AG20443 (cell line): ENCODE data around the gene CPVL.

Experiments used
- DNase-seq: peaks from one replicate; pipeline ENCODE4 v3.0.0; 2012; ENCODE audit warnings: low spot score, mixed read lengths

CPVL gene

DNA sequence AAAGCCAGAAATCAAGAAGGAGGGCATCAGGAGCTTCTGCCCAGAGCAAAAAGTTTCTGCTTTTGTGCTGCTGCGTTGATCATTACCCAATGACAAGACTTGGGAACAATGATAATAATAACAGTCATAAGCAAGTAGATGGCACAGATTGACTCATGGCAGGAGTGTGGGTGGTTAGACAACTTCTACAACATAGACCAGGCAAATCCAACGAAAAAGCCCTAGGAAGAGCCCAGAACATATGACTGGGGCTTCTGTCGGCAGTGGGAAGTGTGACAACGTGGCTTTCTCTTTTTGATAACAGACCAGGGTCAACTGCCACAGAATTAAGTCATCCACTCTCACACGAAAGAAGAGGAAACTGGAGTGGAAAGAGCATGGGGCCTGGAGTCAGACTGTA, 102.8 kb downstream of the CPVL start:
- no peak for DNase-seq

DNA sequence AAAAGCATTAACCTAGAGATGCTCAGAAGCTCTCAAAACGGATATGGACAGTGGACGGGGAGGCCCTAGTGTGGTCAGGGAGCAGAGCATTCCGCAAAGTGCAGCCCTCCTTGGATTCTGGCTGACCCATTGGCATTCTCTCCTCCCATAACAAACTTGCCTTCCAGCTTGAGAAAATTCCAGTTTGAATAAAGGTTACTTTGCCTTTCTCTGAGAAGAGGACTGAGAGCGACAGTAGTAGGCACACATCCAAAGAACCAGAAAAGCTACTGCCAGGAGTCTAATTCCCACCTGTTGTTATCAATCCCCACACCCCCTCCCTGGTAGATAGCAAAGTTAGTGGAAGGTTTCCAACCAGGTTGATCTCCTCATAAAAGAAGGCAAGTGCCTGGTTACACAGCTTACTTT, 103.5 kb downstream of the CPVL start:
- DNase-seq = no peak

DNA sequence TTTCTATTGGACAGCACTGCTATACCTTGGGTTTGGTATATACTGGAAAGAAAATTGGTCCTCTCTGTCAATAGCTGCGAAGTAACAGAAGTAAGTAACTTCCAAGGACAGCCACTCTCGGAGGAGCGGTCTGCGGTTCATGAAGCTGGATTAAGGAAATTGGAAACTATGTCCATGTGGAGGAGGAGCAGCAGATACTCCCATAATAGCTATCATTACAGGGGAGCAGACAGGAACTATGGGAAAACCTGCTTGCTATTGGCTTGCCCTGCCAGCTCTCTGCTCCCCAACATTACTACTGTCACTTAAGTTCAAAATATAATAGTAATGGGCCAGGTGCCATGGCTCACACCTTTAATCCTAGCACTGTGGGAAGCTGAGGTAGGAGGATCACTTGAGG, 104.3 kb downstream of the CPVL start:
- DNase-seq = no peak

- no peak for DNase-seq
Observed at GRCh38 chr7:29040579-29040925, 105.8 kb downstream of the CPVL start.

- DNase-seq = no peak
Observed at GRCh38 chr7:29039821-29040578, 106.3 kb downstream of the CPVL start.

- DNase-seq = no peak
Observed at GRCh38 chr7:29038463-29038862, 107.9 kb downstream of the CPVL start.

- peak; percentile 90 for DNase-seq
Observed at GRCh38 chr7:29035044-29035740, 111.1 kb downstream of the CPVL start.

DNA sequence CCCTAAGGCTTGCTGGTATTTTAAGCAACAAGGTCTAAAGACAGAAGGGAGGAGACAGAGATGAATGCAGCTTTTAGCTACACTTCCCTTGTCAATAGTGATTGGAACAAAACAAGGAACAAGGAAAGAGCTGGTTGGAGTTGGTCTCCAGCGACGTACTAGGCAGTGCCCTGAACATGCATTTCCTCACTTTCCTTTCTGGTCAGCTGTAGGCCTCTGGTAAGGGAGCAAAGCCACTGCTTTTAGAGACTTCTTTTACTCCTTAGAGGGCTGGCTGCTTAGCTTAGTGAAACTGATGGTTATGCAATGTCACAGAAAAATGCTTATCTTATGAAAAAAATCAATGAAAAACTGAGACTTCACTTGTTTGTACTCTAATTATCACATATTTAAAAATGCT, 112.8 kb downstream of the CPVL start:
- DNase-seq = no peak

DNA sequence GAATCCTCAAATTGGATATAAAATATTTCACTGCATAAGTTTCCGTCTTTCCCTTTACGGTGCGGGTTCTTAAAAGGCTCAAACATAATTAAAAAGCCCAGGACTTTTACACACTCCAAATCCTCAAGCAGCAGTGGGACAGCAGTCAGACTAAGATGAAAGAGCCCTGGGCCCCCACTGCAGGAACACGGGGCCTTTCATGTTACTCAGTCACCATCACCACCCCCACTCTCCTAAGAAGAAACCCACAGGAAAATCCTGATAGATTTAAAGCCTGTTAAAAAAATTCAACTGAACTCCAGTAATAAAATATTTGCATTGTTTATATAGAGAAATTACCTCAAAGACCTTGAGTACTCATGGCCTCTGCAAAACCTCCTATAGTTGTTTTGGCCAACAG, 114.2 kb downstream of the CPVL start:
- no peak for DNase-seq

- DNase-seq = no peak
Observed at GRCh38 chr7:29030781-29031275, 115.5 kb downstream of the CPVL start.

DNA sequence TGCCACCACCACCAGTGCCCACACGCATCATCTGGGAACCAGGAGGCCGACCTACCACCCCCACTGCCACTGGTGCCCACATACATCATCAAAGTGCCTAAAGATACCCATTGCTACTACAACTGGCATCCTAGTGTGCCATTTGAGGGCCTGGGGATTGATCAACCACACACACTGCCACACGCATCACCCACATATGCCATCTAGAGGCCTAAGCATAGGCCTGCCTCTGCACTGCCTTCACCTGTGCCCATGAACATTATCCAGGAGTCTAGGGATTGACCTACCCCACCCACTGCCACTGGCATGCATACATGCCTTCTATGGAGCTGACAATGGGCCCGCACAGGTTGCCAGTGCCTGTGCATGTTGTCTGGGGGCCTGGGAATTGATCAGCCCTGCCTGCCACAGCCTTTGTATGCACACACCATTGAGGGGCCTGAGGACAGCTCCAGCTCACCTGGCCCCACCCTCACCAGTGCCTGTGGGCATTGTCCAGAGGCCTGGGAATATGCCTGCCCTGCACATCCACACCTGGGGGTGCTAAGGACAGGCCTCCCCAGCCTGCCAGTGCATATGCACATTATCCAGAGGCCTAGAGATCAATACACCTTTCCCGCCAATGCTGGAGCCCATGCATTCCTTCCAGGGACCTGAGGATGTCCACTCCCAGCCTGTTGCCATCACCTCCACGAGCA, 123.9 kb downstream of the CPVL start:
- DNase-seq = no peak

GRCh38 chr7:29019896-29020295, 126.4 kb downstream of the CPVL start:
- no peak for DNase-seq

- DNase-seq = peak; percentile 43
Observed at GRCh38 chr7:29019387-29019786, 127.0 kb downstream of the CPVL start.

GRCh38 chr7:29017713-29018112, 128.6 kb downstream of the CPVL start:
- DNase-seq = no peak

DNA sequence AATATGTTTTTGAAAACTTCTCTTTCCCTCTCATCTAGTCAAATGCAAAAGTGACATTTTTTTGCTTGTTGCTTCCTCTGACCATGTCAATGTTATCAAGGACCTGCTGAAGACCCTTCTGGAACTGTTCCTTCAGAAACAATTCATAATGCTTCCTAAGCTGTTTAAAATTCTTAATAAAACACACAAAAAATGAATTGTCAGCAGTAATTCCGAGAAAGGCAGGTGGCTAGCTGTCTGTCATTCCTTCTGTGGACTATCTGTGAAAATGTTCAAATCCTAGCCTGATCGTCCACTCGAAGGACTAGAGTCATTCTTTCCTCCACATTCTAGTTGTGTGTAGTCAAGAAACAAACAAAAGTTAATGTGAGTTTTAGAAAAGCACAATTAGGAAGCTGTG, 131.6 kb downstream of the CPVL start:
- no peak for DNase-seq

- DNase-seq = no peak
Observed at GRCh38 chr7:29013931-29014330, 132.4 kb downstream of the CPVL start.

- no peak for DNase-seq
Observed at GRCh38 chr7:29013082-29013695, 133.1 kb downstream of the CPVL start.

DNA sequence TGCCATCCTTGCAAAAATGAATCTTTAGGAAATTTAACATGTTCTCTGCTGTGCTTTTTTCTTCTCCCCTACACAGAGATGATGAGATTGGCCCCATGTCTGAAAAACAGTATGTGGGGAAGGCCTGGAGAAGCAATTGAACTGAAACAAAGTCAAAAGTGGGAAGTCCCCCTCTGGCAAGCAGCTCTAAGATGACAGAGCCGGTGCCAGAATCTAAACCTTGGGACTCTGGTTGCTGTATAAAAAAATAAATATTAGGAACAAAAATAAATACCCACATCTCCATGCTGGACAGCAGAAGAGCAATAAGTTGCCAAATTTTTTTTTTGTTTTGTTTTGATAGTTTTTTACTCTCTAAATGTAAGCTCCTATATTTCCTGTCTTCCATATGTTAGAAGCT, 136.4 kb downstream of the CPVL start:
- no peak for DNase-seq

DNA sequence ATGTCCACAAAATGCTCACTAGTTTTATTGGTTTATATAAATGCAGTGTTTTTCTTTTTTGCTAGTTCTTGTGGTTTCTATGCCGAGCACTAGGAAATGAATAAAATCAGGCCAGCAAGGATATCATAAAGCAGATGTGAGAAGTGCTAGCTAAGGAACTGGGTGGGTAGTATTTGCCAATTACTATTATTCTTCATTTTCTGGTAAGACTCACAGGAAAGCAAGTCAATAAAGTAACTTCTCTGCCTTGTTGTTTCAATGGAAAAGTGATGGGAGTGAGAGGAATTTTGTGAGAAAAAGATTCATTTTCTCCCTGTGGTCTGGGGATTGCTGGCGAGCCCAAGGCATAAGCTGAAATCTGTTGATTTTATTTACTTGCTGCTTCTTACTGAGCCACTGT, 137.7 kb downstream of the CPVL start:
- DNase-seq = no peak

DNA sequence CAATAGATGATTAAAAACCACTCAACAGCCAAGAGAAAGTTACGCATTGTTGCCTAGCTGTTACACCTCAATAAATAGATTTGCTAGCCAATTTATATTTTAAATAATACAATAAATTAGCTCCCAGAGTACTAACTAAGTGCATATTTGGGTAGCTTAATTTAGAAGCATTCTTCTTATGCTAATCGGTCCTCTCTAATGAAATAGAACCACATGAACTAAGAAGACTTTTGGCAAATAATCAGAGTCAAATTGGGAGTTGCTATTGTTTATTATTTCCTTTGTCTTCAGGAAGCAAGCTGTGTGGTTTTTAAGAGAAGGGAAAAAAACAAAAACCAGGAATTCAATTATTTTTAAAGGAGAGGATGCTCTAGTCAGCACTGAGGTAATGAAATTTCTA, 139.2 kb downstream of the CPVL start:
- DNase-seq = no peak

DNA sequence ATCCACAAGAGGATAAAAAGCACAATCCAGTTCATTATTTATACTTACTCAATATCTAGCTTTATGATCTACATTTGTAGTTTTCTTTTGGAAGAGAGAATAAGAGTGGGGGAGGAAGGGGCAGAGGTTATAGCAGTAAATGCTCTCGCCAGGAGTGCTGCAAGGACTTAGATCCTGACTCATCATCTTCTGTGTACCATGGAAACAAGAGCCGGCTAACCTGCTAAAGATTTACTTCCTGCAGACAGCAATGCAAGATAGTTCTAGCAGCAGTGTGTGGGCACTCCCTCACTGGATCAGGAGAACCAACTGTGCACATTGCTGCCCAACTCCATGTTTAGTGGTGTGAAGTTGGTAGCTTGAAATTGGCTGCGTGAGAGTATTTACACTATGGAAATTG, 140.5 kb downstream of the CPVL start:
- DNase-seq = no peak

DNA sequence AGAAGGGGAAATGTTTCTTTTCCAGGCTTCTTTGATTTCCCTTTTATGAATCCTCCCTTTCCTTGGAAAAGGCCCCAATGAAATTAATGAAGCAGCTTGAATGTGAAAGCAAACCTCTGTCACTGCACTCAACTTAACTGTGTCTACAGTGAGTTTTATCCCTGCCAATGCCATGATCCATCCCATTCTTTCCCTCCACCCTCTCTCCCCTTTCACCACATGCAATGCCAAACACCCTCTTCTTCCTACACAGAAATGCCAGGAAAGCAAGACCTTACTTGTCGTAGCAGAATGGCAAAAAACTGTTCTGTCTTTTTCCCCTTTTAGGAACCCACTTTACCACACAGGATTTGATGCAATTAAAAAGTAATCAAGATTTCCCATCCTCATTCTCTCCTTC, 140.9 kb downstream of the CPVL start:
- DNase-seq = no peak

DNA sequence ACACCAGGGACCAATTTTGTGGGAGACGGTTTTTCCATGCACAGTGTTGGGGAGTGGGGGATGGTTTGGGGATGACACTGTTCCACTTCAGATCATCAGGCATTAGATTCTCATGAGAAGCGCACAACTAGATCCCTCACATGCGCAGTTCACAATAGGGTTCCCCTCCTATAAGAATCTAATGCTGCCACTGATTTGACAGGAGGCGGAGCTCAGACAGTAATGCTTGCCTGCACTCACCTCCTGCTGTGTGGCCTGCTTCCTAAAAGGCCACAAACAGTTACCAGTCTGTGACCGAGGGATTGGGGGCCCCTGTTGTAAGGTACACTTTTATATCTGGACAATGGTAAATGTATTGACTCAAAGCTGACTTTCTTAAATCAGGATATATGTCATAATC, 142.6 kb downstream of the CPVL start:
- DNase-seq = no peak
